Measurements from ENCODE around the gene CHGA.

Gene CHGA

DNA sequence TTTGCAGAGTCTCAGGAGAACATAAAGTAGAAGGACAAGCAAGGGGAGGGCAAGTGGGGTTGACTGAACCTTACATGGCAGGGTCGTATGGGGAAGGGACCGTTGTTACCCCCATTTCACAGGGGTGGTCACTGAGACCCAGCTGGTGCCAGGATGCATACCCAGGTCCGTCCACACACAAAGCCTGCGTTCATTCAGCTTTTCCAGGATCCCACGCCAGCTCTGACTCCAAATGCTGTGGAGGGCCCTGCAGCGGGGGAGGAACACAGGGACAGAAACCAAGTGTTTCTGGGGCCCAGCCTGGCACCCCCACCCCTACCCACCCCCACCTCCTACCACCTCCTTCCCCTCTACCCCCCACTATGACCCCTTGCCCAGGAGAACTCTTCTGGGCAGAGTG lies 16.5 kb upstream of the CHGA start:
- DNase-seq: no peak

GRCh38 chr14:92906823-92907222 lies 16.1 kb upstream of the CHGA start:
- no peak for DNase-seq

DNA sequence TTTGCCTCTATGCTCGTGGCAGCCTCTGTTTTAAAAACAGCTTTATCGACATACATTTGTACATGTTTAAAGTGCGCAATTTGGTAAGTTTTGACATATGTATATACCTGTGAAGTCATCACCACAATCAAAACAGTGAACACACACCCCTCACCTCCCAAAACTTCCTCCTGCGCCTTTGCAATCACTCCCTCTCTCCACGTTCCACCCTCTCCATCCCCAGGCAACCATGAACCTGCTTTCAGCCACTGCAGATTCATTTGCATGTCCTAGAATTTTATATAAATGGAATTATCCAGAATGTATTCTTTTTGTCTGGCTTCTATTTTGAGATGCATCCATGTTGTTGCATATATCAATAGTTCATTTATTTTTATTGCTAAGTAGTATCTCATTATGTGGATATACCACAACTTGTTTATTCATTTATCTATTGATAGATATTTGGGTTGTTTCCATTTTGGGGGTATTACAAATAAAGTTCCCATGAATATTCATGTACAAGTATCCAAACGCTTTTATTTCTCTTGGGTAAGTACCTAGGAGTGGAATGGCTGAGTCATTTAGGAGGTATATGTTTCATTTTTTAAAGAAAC lies 15.5 kb upstream of the CHGA start:
- no peak for DNase-seq

DNA sequence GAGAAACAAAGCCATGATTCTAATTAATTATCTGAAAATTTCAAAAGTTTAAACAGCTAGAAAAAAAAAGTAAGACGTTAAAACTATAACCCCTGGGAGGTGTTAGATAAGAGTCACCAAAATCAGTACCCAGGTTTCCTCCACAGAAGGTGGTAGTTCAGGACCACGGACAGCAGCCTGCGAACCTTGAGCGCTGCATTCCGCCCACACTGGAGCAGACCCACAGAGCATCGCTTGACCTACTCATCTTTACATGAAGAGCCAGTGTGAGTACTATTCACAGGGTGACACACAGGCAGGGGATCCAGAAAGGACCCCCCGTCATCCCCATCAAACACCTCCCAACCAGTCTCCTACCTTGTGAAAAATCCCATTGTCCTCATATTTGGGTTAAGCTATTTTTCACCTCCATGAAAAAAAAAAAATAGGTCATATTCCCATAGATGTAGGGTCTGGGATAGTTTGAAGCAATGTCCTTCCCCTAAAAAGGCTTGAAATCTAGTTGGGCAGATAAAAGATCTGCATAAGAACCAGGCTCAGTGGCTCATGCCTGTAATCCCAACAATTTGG lies 8.8 kb upstream of the CHGA start:
- no peak for DNase-seq

DNA sequence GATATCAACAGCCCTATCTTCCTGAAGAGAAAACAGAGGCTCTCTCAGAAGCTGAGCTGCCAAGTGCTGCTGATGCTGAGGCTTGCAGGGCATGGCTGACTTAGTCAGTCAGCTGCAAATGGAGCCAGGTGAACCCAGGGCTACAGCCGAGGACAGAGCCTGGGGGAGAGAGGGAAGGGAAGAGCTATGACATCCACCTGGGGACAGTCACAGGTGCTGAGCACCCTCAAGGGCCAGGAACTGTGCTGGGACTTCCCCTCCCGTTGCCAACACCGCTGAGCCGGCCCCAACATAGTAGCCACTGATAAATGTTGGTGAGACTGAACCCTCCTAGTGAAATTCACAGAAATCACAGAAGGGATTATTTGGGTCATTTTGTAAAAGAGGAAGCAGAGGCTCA lies 6.7 kb upstream of the CHGA start:
- DNase-seq: no peak

- DNase-seq: no peak
Observed at GRCh38 chr14:92917041-92917940, 5.7 kb upstream of the CHGA start.

- no peak for DNase-seq
Observed at GRCh38 chr14:92917956-92918355, 5.0 kb upstream of the CHGA start.

DNA sequence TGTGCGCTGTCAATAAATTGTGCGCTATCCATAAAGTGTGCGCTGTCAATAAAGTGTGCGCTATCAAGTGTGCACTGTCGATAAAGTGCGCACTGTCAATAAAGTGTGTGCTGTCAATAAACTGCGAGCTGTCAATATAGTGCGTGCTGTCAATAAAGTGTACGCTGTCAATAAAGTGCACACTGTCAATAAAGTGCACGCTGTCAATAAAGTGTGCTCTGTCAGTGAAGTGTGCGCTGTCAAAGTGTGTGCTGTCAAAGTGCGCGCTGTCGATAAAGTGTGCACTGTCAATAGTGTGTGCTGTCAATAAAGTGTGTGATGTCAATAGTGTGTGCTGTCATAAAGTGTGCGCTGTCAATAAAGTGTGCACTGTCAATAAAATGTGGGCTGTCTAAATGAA lies 2.9 kb upstream of the CHGA start:
- DNase-seq: no peak

- DNase-seq: peak; percentile 50
Observed at GRCh38 chr14:92922155-92922735, 705 bp upstream of the CHGA start.

DNA sequence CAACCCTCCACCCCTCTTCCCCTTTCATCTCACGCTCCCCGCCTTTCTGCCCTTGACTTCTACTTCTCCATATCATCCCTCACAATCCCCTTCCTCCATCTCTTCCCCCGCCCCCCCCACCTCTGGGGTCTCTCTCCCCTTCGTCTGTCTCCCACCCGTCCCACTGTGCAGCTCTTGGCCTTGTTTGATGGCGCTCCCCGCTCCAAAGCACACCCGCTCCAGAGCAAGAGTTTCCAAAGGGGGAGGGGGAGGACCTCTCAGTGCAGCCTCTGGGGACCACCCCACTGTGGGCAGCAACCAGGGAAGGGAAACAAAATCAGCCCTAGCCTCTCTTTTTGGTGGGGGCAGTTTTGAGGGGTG lies 774 bp downstream of the CHGA start:
- DNase-seq: no peak

- no peak for DNase-seq
Observed at GRCh38 chr14:92924247-92924646, 1.3 kb downstream of the CHGA start.

- no peak for DNase-seq
Observed at GRCh38 chr14:92925446-92925845, 2.5 kb downstream of the CHGA start.

- DNase-seq: no peak
Observed at GRCh38 chr14:92926180-92926845, 3.4 kb downstream of the CHGA start.

DNA sequence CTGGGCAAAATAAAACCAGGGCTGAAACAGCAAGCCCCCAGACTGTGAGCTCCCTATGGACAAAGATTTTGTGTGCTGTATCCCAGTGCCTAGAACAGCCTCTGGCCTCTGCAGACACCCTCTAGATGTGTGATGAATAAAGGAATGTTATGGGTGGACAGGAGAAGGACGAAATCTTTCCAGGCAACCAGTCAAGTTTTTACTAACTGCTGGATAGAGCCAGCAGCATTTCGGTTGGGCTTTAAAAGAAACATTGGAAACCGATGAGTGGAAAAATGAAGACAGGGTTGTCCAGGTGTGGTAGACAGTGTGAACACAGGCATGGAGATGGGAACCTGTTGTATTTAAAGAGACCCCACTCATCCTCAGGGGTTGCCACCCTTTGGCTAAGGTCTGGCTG lies 4.0 kb downstream of the CHGA start:
- no peak for DNase-seq

GRCh38 chr14:92927349-92928257 lies 4.7 kb downstream of the CHGA start:
- no peak for DNase-seq

GRCh38 chr14:92928258-92928629 lies 5.3 kb downstream of the CHGA start:
- DNase-seq: no peak

- DNase-seq: no peak
Observed at GRCh38 chr14:92928961-92929688, 6.2 kb downstream of the CHGA start.

- DNase-seq: no peak
Observed at GRCh38 chr14:92929689-92930608, 7.0 kb downstream of the CHGA start.

- no peak for DNase-seq
Observed at GRCh38 chr14:92930737-92931602, 8.0 kb downstream of the CHGA start.

Measured in NCI-H2107 (cell line).